ENCODE data around the gene PGAM1.

DNA sequence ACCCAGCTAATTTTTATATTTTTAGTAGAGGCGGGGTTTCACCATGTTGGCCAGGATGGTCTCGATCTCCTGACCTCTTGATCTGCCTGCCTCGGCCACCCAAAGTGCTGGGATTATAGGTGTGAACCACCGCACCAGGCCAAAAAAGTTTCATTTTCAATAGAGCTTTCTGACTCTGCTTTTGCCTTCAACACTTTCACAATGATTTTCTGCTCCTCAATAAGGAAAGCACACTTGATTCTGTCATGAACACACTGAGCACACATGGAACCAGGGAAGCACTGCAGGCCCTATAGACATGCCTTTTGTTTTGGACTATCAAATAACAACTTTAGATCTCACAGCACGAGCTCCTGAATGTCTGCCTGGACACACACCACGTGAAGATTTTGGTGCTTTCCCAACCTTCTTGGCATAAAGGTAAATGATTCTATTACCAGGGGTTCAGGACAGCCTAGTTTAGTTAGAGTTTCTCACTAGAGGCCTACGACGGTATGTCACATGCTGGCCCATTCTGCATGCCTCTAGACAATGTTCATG, 32.9 kb upstream of the PGAM1 start:
- no peak for TF ChIP-seq EZH2 (IDR thresholded peaks at IDR 0.05; ENCODE audit: borderline replicate concordance)
- TF ChIP-seq CTCF (IDR thresholded peaks at IDR 0.05; ENCODE audit: poor library complexity), result no peak
- no peak for TF ChIP-seq EZH2phosphoT487 (IDR thresholded peaks at IDR 0.05; ENCODE audit: low read depth, severe bottlenecking, unreplicated experiment)
